NCI-H510A treated with DMSO at 0.1 percent for 48 hours (cell line): ENCODE data around the gene C16orf87.
"Not testable (repeated sequence)": the region's sequence is repeated elsewhere in the genome, so short reads cannot be mapped to it uniquely, and the experiment has no call there.

Source experiments
- DNase-seq: peaks from one replicate; lab custom pipeline; 2025; lab: John Stamatoyannopoulos, UW

C16orf87 gene, protein sequence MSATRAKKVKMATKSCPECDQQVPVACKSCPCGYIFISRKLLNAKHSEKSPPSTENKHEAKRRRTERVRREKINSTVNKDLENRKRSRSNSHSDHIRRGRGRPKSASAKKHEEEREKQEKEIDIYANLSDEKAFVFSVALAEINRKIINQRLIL

DNA sequence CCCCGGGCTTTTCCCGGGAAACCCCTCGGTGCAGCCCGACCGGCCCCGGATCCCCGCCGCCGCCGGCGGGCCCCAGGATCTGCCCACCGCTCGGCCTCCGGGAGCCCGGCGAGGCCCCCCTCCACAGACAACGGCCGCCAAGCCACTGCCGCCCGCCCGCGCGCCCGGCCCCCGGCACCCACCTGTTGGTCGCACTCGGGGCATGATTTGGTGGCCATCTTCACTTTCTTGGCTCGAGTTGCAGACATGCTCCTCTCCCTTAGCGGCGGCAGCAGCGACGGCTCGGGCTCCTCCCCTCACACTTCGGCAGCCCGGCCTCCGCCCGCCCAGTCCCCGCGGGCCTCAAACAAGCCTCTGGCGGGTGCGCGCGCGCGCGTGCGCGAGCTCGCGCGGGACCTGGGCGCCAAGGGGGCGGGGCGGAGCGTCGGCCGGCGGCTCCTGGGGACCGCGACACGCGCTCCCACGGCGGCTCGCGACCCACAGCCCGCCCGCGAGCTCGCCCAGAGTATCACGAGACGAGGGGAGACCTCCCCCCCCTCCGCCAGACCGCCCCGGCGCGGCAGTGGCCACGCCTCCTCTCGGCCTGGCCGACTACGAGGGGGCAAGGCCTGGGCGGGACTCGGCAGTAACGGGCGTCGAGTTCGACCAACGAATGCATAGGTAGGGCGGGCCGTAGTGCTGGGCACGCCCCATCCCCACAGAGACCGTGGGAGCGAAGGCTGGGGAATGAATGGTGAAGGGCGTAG lies at the start of gene C16orf87:
TSS of gene C16orf87 (minus strand) at position 279 of the 746 bp plus-strand sequence. CDS start at position 248, 31 bp downstream.
- peak; percentile 83 for DNase-seq

DNA sequence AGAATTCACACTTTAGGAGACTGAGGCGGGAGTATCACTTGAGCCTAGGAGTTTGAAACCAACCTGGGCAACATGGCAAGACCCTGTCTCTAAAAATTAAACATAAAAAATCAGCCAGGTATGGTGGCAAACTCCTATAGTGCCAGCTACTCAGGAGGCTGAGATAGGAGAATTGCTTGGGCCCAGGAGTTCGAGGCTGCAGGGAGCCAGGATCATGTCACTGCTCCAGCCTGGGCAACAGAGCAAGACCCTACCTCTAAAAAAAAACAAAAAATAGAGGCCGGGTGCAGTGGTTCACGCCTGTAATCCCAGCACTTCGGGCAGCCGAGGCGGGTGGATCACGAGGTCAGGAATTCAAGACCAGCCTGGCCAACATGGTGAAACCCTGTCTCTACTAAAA lies 44.3 kb upstream of the C16orf87 start:
- no peak for DNase-seq

DNA sequence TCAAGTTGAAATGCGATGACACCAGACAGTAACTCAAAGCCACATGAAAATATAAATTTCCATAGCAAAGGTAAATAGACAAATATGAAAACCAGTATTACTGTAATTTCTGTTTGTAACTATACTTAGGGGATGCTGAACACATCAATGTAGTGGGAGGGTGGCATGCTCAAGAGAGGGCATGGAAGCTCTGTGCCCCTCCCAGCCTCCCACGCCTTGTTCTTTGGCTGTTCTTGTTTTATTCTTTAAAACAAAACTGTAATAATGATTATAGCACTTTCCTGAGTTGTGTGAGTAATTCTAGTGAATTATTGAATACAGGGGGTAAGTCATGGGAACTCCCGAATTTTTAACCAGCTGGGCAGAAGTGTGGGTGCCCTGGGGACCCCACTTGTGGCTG lies 42.2 kb upstream of the C16orf87 start:
- no peak for DNase-seq

DNA sequence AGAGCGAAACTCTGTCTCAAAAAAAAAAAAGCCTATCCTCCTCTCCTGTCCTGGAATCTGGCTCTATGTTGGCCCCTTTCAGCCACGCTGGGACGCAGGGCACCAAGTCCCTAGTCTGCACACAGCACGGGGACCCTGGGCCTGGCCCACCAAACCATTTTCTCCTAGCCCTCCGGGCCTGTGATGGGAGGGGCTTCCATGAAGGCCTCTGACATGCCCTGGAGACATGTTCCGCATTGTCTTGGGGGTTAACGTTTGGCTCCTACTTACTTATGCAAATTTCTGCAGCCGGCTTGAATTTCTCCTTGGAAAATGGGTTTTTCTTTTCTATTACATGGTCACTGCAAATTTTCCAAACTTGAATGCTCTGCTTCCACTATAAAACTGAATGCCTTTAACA lies 40.6 kb upstream of the C16orf87 start:
- DNase-seq, result no peak

DNA sequence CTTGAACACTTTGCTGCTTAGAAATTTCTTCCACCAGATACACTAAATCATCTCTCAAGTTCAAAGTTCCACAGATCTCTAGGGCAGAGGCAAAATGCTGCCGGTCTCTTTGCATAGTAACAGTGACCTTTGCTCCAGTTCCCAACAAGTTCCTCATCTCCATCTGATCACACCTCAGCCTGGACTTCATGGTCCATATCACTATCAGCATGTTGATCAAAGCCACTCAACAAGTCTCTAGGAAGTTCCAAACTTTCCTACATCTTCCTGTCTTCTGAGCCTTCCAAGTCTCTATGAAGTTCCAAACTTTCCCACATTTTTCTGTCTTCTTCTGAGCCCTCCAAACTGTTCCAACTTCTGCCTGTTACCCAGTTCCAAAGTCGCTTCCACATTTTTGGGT lies 37.9 kb upstream of the C16orf87 start:
- not testable (repeated sequence) for DNase-seq

DNA sequence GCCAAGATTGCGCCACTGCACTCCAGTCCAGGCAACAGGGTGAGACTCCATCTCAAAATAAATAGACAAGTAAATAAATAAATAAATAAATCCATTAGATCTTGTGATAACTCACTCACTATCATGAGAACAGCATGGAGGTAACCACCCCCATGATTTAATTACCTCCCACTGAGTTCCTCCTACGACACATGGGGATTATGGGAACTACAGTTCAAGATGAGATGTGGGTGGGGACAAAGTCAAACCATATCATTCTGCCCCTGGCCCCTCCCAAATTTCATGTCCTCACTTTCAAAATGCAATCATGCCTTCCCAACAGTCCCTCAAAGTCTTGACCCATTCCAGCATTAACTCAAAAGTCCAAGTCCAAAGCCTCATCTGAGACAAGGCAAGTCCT lies 36.5 kb upstream of the C16orf87 start:
- DNase-seq, result not testable (repeated sequence)

DNA sequence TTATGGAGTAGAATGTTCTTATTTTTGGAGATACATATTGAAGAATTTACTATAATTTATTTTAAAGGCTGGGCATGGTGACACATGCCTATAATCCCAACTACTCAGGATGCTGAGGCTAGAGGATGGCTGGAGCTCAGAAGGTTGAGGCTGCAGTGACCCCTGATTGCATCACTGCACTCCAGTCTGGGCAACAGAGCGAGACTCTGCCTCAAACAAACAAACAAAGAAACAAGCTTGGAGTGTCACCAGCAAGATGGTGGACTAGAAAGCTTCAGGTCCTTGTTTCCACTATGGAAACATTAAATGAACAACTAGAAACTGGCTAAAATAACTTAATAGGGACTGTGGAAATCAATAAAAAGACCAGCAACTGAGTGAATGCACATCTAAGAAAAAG lies 35.3 kb upstream of the C16orf87 start:
- DNase-seq, result no peak

DNA sequence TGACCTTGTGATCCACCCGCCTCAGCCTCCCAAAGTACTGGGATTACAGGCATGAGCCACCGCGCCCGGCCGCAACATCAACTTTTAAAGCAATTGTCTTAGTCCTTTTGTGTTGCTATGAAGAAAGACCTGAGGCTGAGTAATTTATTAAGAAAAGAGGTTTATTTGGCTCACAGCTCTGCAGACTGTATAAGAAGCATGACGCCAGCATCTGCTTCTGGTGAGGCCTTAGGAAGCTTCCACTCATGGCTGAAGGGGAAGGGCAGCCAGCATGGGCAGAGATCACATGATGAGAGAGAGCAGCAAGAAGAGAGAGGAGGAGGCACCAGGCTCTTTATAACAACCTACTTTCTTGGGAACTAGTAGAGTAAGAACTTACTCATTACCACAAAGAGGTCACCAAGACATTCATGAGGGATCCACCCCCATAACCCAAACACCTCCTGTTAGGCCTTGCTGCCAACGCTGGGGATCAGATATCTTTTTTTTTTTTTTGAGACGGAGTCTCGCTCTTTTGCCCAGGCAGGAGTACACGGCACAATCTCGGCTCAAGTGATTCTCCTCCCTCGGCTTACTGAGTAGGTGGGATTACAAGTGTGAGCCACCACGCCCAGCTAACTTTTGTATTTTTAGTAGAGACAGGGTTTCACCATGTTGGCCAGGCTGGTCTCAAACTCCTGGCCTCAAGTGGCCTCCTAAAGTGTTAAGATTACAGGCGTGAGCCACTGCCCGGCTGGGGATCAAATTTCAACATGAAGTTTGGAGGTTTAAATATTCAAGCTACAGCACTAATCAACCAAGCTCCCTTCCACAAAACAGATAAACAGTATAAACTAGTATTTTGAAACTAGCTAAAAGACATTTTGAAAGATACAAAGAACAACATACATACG lies 31.8 kb upstream of the C16orf87 start:
- DNase-seq, result peak; percentile 11

DNA sequence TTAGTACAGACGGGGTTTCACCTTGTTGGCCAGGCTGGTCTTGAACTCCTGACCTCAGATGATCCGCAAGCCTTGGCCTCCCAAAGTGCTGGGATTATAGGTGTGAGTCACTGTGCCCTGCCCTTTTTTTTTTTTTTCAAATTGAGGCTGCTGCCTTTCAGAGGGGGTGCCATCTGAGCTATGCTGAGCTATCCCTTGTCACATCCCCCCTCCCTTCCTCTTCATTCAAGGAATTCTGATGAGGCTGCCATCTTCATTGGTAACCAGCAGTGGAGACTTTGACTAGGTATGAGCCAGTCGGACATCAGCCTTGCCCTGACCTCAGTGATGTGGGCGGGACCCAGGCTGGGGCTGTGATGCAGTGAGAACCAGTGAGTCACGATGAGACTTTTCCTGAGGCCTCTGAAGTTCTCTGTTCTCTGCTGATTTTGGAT lies 28.8 kb upstream of the C16orf87 start:
- DNase-seq, result no peak

DNA sequence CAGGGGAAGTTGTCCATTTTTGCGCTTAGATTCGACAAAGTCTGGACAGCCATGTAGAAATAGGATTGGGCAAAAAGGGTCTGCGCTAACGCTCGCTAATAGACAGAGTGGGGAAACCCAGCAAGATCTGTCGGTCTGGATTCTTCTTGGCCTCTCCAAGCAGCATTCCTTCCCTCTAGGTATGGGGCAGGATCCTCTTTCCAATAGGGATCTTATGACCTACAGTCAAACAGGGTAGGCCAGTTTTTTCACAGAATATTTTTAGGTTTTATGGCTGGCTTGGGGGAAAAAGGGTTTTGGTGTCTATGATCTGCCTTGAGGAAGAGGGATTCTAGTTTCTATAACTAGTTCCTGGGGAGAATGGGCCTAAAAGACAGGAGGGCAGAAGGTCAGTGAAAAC lies 27.2 kb upstream of the C16orf87 start:
- DNase-seq, result no peak

DNA sequence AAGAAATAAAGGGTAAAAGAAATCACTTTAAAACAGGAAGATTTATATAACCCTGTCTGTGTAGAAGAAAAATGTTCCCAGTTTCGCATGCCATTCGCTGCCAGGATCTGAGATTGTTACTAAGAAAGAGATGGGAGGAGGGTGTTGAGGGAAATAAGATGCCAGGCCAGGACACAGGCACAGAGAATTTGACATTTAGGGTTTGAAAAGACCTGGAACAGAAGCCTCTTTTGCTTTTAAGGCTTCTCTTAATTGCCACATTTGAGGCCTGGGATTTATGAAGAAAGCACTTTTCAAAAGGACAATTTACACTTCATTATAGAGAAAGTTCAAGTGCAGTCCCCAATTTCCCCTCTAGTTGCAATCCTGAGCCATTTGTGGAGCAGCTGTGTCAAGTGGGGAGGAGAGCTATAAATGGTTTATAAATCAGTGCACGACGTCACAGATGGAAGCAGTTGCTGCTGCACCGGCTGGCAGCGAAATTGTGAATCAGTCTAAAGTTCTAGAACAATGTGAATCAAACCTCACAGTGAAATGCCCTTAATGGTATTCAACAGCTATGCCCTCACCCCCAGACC lies 26.5 kb upstream of the C16orf87 start:
- peak; percentile 64 for DNase-seq

DNA sequence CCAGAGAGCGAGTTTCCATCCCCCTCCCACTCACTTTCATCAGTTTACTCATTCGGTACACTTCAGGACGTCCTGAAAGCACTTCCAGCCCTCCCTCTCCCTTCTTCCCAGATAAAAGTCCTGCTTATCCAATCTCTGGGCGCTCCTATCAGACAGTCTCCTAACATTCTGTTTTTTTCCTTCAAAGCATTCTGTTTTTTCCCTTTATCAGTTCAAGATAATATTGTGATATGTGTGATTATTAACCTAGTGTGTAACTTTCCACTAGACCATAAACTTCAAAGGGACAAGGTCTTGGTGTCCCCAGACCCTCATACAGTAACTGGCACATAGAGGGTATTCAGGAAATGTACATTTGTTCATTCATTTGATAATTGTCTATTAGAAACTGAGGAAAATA lies 24.4 kb upstream of the C16orf87 start:
- no peak for DNase-seq

DNA sequence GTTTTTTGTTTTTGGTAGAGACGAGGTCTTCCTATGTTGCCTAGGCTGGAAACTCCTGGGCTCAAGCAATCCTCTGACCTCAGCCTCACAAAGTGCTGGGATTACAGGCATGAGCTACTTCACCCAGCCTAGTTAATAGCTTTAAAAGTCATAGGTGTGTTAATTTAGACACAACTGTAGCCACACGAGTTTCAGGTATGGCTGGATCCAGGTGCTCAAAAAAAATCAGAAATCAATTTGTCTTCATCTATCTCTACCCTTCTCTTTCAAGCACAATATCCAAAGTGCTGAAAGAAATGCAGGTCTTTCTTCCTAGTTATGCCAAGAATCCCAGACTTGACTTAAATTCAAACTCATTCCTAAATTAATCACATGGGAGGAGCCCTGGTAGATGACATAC lies 23.9 kb upstream of the C16orf87 start:
- DNase-seq, result no peak

DNA sequence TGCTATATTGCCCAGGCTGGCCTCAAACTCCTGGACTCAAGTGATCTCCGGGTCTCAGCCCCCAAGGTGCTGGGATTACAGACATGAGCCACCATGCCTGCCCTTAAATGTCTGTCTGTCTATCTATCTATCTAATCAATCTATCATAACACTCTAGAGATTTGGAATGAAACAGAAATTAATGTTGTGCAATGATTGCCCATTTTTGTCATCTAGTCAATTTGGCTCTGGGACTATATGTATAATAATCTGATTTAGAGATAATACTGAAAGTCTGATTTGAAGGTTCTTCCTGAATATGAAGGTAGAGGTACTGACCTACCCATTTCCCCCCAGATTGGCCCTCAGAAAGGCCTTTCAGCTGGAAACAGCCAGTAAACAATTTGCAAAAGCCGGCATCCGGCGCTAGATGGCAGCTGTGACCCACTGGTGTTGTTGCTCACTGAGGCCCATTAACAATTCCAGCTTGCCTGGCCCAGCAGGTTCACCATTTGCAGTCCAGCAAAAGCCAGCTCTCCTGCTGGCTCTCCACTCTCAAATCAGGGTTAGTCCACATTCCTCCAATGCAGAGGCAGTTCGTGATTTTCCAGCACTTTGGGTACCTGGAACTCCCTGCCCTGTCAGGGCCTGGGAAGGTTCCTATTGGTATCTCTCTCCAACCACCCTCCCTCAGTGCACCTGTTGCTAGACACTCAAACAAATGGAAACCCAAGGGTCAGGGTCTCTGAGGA lies 22.9 kb upstream of the C16orf87 start:
- peak; percentile 59 for DNase-seq

DNA sequence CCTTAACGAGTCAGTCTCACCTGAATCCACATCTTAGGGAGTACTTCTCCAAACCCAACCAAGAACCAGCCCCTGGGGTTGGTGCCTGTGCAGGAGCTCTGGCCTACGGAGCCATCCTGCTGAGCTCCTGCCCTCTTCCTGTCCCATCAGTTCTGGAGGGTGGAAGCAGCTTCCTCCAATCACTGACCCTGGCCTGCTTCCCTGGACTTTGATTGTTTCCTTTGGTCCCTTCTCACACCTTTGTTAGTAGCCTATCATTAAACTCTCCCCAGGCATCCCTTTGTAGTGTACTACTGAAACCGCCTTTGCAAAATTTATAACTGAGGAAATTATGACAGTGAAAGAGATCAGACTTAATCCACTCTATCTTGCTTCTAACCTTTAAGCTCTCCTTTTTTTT lies 21.1 kb upstream of the C16orf87 start:
- no peak for DNase-seq

DNA sequence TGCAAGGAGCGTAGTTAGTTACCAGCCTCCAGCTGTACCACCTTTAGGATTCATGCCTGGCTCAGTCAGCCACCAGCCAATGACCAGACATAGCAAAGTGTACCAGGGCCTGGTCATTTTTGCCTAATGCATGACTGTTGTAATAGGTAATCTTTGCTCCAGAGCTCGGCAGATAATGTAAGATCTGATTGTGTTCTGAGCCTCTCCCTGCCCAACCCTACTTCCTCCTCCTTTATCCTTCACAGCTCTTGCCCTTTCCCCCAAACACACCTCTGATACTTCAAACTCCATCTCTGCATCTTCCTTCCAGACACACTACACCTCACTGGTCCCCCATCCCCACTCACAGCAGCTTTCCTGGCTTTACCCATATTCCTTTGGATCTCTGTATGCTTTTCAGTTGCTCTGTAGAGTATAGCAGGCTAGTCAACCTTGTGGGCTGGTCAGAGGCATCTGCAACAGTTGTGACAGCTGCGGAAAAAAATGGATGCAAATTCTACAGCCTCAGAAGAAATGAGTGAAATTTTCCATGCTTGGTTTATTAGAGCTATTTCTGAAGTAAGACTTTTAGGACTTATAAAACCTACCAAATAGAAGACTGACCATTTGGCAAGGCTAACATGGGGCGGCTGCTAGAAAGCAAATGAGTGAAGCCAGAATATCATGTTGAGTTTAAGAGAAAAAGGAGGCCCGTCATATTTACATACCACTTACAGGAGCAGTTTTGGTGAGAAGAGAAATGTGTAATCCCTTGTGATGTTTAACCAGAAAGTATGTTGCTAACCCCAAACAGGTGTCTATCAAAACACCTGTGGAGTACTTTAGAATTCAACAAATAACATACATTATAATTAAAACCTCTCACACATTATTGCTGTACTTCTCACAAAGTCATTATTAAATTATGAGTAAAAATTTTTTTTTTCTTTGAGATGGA lies 19.9 kb upstream of the C16orf87 start:
- DNase-seq, result no peak

DNA sequence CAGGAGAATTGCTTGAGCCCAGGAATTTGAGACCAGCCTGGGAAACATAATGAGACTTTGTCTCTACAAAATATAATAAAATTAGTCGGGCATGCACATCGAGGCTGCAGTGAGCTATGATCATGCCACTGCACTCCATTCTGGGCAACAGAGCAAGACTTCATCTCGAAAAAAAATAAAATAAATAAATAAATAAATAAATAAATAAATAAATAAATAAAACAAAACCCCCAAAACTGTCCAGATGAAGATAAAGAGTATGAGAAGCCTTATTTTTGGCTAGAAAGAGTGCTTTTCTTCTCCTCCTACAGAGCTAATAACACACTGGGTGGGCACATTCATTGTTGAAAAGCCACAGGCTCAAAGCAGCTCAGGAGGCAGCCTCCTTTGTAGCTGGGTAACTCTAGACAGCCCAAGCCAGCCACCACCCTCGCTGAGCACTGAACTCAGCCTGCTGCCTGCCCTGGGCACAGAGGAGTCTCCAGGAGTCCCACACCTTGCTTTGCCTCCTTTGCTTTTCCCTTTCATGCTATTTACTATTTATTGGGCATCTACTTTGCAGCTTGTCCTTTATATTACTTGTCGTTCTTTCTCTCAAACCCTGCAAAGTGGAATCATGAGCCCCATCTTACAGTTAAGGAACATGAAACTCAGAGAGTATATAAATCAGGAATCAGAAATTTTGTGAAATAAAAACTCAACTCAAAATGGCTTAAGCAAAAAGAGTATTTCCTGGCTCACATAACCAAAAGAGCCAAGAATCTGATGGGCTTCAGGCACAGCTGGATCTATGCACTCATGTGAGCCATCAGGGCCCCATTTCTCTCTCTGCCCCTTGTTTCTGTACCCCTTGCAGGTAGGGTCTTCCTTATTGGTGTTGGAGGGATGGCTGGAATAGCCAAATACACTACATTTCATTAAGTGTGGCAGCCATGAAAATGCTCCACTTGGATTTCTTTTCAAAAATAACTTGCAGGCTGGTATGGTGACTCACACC lies 18.1 kb upstream of the C16orf87 start:
- no peak for DNase-seq

DNA sequence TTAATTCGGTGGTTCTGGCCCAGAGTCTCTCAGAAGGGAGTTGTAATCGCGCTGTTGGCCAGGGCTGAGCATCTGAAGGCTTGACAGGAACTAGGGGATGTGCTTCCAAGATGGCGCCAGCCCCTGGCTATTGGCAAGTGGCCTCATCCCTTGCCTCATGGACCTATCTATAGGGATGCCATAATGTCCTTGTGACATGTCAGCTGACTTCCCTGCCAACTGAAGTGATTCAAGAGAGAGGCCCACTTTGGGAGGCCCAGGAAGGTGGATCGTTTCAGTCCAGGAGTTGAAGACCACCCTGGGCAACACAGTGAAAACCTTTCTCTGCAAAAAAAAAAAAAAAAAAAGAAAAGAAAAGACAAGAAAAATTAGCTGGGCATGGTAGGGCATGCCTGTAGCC lies 15.0 kb upstream of the C16orf87 start:
- no peak for DNase-seq

DNA sequence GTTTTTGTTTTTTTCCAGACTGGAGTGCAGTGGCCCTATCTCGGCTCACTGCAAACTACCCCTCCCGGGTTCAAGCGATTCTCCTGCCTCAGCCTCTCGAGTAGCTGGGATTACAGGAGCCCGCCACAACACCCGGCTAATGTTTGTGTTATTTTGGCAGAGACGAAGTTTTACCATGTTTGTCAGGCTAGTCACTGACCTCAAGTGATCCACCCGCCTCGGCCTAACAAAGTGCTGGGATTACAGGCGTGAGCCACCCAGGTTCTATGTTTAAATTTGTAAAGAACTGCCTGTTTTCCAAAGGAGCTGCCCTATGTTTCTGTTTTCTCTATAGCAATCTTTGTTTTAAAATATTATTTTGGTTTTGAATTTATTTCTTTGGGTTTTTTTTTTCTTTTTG lies 13.8 kb upstream of the C16orf87 start:
- no peak for DNase-seq
